WTC11 (cell line): Measurements from ENCODE around the gene FHAD1. TPM values are rescaled to one million over a fixed set of nuclear protein-coding genes. Genes with fewer than 3 reads are reported as not detected.

Experiments
- ATAC-seq: fragments of 200-7000 bp; cut with Tn5 transposase; 2 replicates; pipeline ENCODE4 v1.10.0; 2021; ENCODE audit warnings: mild to moderate bottlenecking, moderate library complexity
- CTCF ChIA-PET: fragments of 300-600 bp; sonication (Branson Sonifier 250); formaldehyde crosslinking; loops from one replicate; lab custom pipeline; 2021; ENCODE audit warnings: antibody characterized with exemption; lab: Charles Lee
- POLR2A ChIA-PET: fragments of 350-600 bp; sonication (Branson Sonifier 250); formaldehyde crosslinking; loops from one replicate; lab custom pipeline; 2021; ENCODE audit warnings: antibody characterized with exemption; lab: Charles Lee
- DNase-seq: peaks from one replicate; pipeline ENCODE4 v3.0.0; 2021; ENCODE audit warnings: low spot score
- H3K27ac Mint-ChIP-seq: 2 replicates; pipeline ENCODE4 v1.8.0; 2021; ENCODE audit warnings: mixed read lengths
- H3K27me3 Mint-ChIP-seq: 2 replicates; pipeline ENCODE4 v1.8.0; 2021; ENCODE audit warnings: low read depth, mild to moderate bottlenecking, moderate library complexity, mixed read lengths
- H3K36me3 Mint-ChIP-seq: 2 replicates; pipeline ENCODE4 v1.8.0; 2021; ENCODE audit warnings: mixed read lengths
- H3K4me1 Mint-ChIP-seq: 2 replicates; pipeline ENCODE4 v1.8.0; 2022; ENCODE audit warnings: mixed read lengths
- H3K4me3 Mint-ChIP-seq: 2 replicates; pipeline ENCODE4 v1.8.0; 2021; ENCODE audit warnings: mild to moderate bottlenecking, moderate library complexity, mixed read lengths
- H3K9me3 Mint-ChIP-seq: 2 replicates; pipeline ENCODE4 v1.8.0; 2021; ENCODE audit warnings: mixed read lengths
- AR ChIP-seq: fragments of 250-450 bp; sonication (Bioruptor Pico); IDR thresholded peaks from 2 replicates; pipeline ENCODE4 v1.9.0; 2021; ENCODE audit warnings: mild to moderate bottlenecking
- ATF3 ChIP-seq: sonication (generic); formaldehyde crosslinking; conservative IDR thresholded peaks from 2 replicates; pipeline ENCODE4 v1.8.1; 2022; ENCODE audit warnings: mild to moderate bottlenecking, missing genetic modification reagents
- CREM ChIP-seq: sonication (generic); formaldehyde crosslinking; IDR thresholded peaks from 2 replicates; pipeline ENCODE4 v1.8.1; 2022; ENCODE audit warnings: mild to moderate bottlenecking, missing genetic modification reagents, moderate library complexity
- CTCF ChIP-seq: fragments of 200-600 bp; IDR thresholded peaks from 2 replicates; pipeline ENCODE4 v1.8.0; 2022; ENCODE audit warnings: antibody characterized with exemption
- HMGA2 ChIP-seq: fragments of 250-450 bp; sonication (Bioruptor Pico); IDR thresholded peaks from 2 replicates; pipeline ENCODE4 v1.4.0; 2021; ENCODE audit warnings: mild to moderate bottlenecking, moderate library complexity
- JUN ChIP-seq: sonication (generic); formaldehyde crosslinking; IDR thresholded peaks from 2 replicates; pipeline ENCODE4 v1.8.0; 2023; ENCODE audit warnings: mild to moderate bottlenecking, missing genetic modification reagents
- NFATC4 ChIP-seq: fragments of 250-450 bp; sonication (Bioruptor Pico); IDR thresholded peaks from 2 replicates; pipeline ENCODE4 v1.9.0; 2021; ENCODE audit warnings: mild to moderate bottlenecking
- NR3C1 ChIP-seq: sonication (generic); formaldehyde crosslinking; conservative IDR thresholded peaks from 2 replicates; pipeline ENCODE4 v1.8.1; 2023; ENCODE audit warnings: low read depth, mild to moderate bottlenecking, missing genetic modification reagents
- PRDM15 ChIP-seq: sonication (generic); formaldehyde crosslinking; IDR thresholded peaks from 2 replicates; pipeline ENCODE4 v1.8.0; 2022; ENCODE audit warnings: missing genetic modification reagents
- RELA ChIP-seq: sonication (generic); formaldehyde crosslinking; IDR thresholded peaks from 2 replicates; pipeline ENCODE4 v1.8.1; 2022; ENCODE audit warnings: missing genetic modification reagents, mild to moderate bottlenecking, borderline replicate concordance
- RORB ChIP-seq: fragments of 250-450 bp; sonication (Bioruptor Pico); IDR thresholded peaks from 2 replicates; pipeline ENCODE4 v1.9.0; 2021; ENCODE audit warnings: mild to moderate bottlenecking
- SMAD4 ChIP-seq: sonication (generic); formaldehyde crosslinking; IDR thresholded peaks from 2 replicates; pipeline ENCODE4 v1.8.0; 2022; ENCODE audit warnings: mild to moderate bottlenecking, missing genetic modification reagents
- TEAD1 ChIP-seq: sonication (generic); formaldehyde crosslinking; IDR thresholded peaks from 2 replicates; pipeline ENCODE4 v1.8.0; 2022; ENCODE audit warnings: mild to moderate bottlenecking, missing genetic modification reagents
- TEAD4 ChIP-seq: sonication (generic); formaldehyde crosslinking; IDR thresholded peaks from 2 replicates; pipeline ENCODE4 v1.8.0; 2022; ENCODE audit warnings: mild to moderate bottlenecking, missing genetic modification reagents
- TP53 ChIP-seq: sonication (generic); formaldehyde crosslinking; IDR thresholded peaks from 2 replicates; pipeline ENCODE4 v1.8.1; 2023; ENCODE audit warnings: mild to moderate bottlenecking, missing genetic modification reagents
- ZBTB21 ChIP-seq: sonication (generic); formaldehyde crosslinking; IDR thresholded peaks from 2 replicates; pipeline ENCODE4 v1.8.1; 2023; ENCODE audit warnings: mild to moderate bottlenecking, missing genetic modification reagents, borderline replicate concordance
- ZNF121 ChIP-seq: sonication (generic); formaldehyde crosslinking; IDR thresholded peaks from 2 replicates; pipeline ENCODE4 v1.8.0; 2023; ENCODE audit warnings: missing genetic modification reagents
- ZNF219 ChIP-seq: sonication (generic); formaldehyde crosslinking; IDR thresholded peaks from 2 replicates; pipeline ENCODE4 v1.8.0; 2023; ENCODE audit warnings: missing genetic modification reagents, mild to moderate bottlenecking, borderline replicate concordance
- ZNF281 ChIP-seq: sonication (generic); formaldehyde crosslinking; IDR thresholded peaks from 2 replicates; pipeline ENCODE4 v1.8.0; 2023; ENCODE audit warnings: mild to moderate bottlenecking, missing genetic modification reagents
- ZNF425 ChIP-seq: fragments of 250-450 bp; sonication (Bioruptor Pico); conservative IDR thresholded peaks from 2 replicates; pipeline ENCODE4 v1.9.0; 2021; ENCODE audit warnings: mild to moderate bottlenecking
- total RNA-seq: library from RNA; stranded (reverse); gene quantifications from 3 replicates; pipeline ENCODE4 v1.2.3, GENCODE V29; 2021

FHAD1 gene
- total RNA-seq, 1 experiment from 2014 or later, result 3.0 TPM

GRCh38 chr1:15364740-15365139, 117.7 kb downstream of the FHAD1 start:
- Mint-ChIP-seq H3K27ac (no peak overlapping the region), H3K36me3 (no peaks in the 10 kb centered on the region), H3K4me1 (peaks cover 6% of the 10 kb centered on the region), H3K27me3 (peaks cover 3% of the 10 kb centered on the region; the same call in 1 of the 2 replicates), H3K4me3 (no peak overlapping the region), H3K9me3 (no peaks in the 10 kb centered on the region)
- TF ChIP-seq SMAD4 (CRISPR knock-in tag) (no peak), ATF3 (CRISPR knock-in tag) (no peak), JUN (CRISPR knock-in tag) (no peak), PRDM15 (CRISPR knock-in tag) (no peak), AR (CRISPR knock-in tag) (no peak), TP53 (CRISPR knock-in tag) (no peak), RELA (no peak), ZBTB21 (CRISPR knock-in tag) (no peak), TEAD1 (CRISPR knock-in tag) (no peak), ZNF425 (no peak), ZNF219 (CRISPR knock-in tag) (no peak), NFATC4 (no peak)
- ChIA-PET POLR2A (no interaction called here), CTCF (interaction anchor here (3.0 kb wide), 1 partner anchor 41 kb away, joined by 12 read pairs; no protein-coding TSS in a partner anchor)
- ATAC-seq (peak; percentile 64), DNase-seq (no peak)

GRCh38 chr1:15368888-15369287, 121.9 kb downstream of the FHAD1 start:
- TF ChIP-seq RORB (CRISPR knock-in tag) (no peak), CREM (CRISPR knock-in tag) (no peak), TP53 (CRISPR knock-in tag) (no peak), ZNF281 (no peak), ZNF121 (CRISPR knock-in tag) (no peak), NR3C1 (CRISPR knock-in tag) (no peak), CTCF (no peak), HMGA2 (CRISPR knock-in tag) (no peak), TEAD4 (CRISPR knock-in tag) (no peak), JUN (CRISPR knock-in tag) (no peak)
- no peak overlapping the region for H3K4me3 Mint-ChIP-seq
- no peak overlapping the region for H3K27ac Mint-ChIP-seq
- H3K4me1 Mint-ChIP-seq, result peaks cover 6% of the 10 kb centered on the region
- H3K9me3 Mint-ChIP-seq, result no peaks in the 10 kb centered on the region
- no peaks in the 10 kb centered on the region for H3K27me3 Mint-ChIP-seq
- ATAC-seq (no peak), DNase-seq (no peak)
- CTCF ChIA-PET, result no interaction called here
- no peaks in the 10 kb centered on the region for H3K36me3 Mint-ChIP-seq
- POLR2A ChIA-PET, result no interaction called here
